Measurements from ENCODE around the gene ALK.

DNA sequence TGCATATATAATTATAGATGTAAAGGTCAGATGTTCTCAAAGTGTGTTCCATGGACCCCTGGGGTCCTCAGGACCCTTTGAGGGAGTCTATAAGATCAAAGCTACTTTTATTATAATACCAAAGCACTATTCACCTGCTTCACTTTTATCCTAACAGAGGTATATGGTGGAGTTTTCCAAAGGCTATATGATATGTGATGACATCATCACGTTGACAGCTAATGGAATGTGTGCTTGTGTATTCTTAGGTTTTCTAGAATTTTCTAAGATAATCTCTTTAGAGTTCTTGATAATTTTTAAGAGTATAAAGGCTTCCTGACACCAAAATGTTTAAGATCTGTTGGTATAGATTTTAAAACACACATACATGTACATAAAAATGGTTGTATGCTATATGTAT lies 10.4 kb upstream of the ALK start:
- TF ChIP-seq GATA2 (IDR thresholded peaks at IDR 0.05; ENCODE audit: low read depth, low read length) (no peak), GATA3 (IDR thresholded peaks at IDR 0.05; ENCODE audit: low read depth, low read length) (no peak)
